ENCODE data around the gene UBA1. TPM values are rescaled to one million over a fixed set of nuclear protein-coding genes. Genes with fewer than 3 reads are reported as not detected.

UBA1 gene
- total and polyA plus RNA-seq, 4 donors, result 115 to 319 (median 219) TPM

DNA sequence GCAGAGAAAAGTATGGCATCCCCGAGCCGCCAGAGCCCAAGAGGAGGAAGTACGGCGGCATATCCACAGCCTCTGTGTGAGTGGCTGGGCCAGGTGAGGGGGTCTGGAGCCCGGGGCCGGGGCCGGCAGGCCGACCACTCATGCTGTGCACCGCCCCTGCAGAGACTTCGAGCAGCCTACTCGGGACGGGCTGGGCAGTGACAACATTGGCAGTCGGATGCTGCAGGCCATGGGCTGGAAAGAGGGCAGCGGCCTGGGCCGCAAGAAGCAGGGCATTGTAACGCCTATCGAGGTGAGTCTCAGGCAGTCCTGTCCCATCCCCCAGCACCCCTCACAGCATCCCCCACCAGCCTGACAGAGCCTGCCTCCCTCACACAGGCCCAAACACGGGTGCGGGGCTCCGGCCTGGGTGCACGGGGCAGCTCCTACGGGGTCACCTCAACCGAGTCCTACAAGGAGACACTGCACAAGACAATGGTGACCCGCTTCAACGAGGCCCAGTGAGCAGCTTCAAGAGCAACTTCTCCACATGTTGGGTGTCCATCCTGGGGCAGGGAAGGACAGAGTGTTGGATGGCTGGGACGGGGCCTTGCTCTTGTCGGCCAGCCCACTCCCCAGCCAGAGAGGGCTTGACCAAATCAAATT is 7.4 kb upstream of the UBA1 start:
- peaks cover 54% of the 10 kb centered on the region for H3K36me3 ChIP-seq (ENCODE audit: control insufficient read depth, insufficient read depth, low read length)
- no peak for DNase-seq (ENCODE audit: low read depth in 4 of 6, low spot score in 6 of 6)
- 83% methylated on average over 20 of the region's 27 CpGs for WGBS (ENCODE audit: insufficient coverage)
- H3K4me3 ChIP-seq (ENCODE audit: low read depth, low read length), result no peak overlapping the region
- H3K9me3 ChIP-seq (ENCODE audit: control insufficient read depth, insufficient read depth, low read length), result no peaks in the 10 kb centered on the region
- H3K4me1 ChIP-seq (ENCODE audit: control insufficient read depth, insufficient read depth, low read length), result peaks cover 12% of the 10 kb centered on the region
- H3K27ac ChIP-seq (ENCODE audit: low read depth, low read length), result no peak overlapping the region
- H3K27me3 ChIP-seq (ENCODE audit: control insufficient read depth, insufficient read depth, low read length), result peaks cover 52% of the 10 kb centered on the region

DNA sequence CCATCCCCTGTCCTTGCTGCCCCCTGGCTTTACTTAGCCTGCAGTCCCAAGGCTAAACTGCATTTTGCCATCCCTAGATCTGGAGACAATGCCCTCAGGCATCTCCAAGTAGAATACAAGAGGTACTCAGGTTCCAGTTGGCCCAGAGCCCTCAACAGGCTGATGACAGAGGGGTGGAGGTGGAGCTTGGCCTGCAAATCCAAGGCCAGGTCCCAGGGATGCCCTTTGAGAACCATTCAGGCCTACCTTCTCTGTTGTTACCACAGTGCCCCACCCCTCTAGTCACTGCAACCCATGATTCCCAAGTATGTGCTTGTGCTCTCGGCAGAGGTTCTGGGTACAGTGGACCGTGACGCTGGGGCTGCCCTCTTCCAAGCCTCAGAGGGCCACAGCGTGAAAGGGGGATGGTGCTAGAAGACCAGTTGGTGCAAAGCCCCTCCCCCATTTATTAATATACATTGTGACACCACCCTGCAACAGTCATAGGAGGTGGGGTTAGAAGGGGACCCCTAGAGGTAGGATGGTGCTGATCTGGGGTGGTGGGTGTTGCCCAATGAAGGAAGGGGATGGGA is 6.4 kb upstream of the UBA1 start:
- Histone ChIP-seq H3K4me1 (ENCODE audit: control insufficient read depth, insufficient read depth, low read length) (peaks cover 17% of the 10 kb centered on the region), H3K36me3 (ENCODE audit: control insufficient read depth, insufficient read depth, low read length) (peaks cover 44% of the 10 kb centered on the region), H3K27me3 (ENCODE audit: control insufficient read depth, insufficient read depth, low read length) (peaks cover 51% of the 10 kb centered on the region), H3K9me3 (ENCODE audit: control insufficient read depth, insufficient read depth, low read length) (no peaks in the 10 kb centered on the region), H3K4me3 (ENCODE audit: low read depth, low read length) (no peak overlapping the region), H3K27ac (ENCODE audit: low read depth, low read length) (no peak overlapping the region)
- no peak for DNase-seq (ENCODE audit: low read depth in 4 of 6, low spot score in 6 of 6)
- WGBS (ENCODE audit: insufficient coverage), result no CpG with 5 or more reads among the region's 4 CpGs

DNA sequence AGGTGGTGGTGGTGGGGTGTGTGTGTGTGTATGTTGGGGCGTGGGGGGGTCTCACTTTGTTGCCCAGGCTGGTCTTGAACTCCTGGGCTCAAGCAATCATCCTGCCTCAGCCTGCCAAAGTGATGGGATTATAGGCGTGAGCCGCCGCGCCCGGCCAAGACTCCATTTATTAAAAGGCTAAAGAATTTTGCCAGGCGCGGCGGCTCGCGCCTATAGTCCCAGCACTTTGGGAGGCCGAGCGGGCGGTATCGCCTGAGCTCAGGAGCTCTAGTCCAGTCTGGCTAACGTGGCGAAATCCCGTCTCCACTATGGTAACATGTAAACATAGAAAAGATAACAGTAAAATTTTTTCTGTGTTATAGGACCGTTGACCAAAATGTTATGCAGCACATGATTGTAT is 3.7 kb upstream of the UBA1 start:
- H3K4me1 ChIP-seq (ENCODE audit: control insufficient read depth, insufficient read depth, low read length), result peaks cover 30% of the 10 kb centered on the region
- 54% methylated on average over 11 of the region's 19 CpGs for WGBS (ENCODE audit: insufficient coverage)
- peaks cover 37% of the 10 kb centered on the region for H3K27me3 ChIP-seq (ENCODE audit: control insufficient read depth, insufficient read depth, low read length)
- H3K9me3 ChIP-seq (ENCODE audit: control insufficient read depth, insufficient read depth, low read length), result no peaks in the 10 kb centered on the region
- H3K27ac ChIP-seq (ENCODE audit: low read depth, low read length), result no peak overlapping the region
- peaks cover 25% of the 10 kb centered on the region for H3K36me3 ChIP-seq (ENCODE audit: control insufficient read depth, insufficient read depth, low read length)
- no peak for DNase-seq (ENCODE audit: low read depth in 4 of 6, low spot score in 6 of 6)
- H3K4me3 ChIP-seq (ENCODE audit: low read depth, low read length), result no peak overlapping the region

DNA sequence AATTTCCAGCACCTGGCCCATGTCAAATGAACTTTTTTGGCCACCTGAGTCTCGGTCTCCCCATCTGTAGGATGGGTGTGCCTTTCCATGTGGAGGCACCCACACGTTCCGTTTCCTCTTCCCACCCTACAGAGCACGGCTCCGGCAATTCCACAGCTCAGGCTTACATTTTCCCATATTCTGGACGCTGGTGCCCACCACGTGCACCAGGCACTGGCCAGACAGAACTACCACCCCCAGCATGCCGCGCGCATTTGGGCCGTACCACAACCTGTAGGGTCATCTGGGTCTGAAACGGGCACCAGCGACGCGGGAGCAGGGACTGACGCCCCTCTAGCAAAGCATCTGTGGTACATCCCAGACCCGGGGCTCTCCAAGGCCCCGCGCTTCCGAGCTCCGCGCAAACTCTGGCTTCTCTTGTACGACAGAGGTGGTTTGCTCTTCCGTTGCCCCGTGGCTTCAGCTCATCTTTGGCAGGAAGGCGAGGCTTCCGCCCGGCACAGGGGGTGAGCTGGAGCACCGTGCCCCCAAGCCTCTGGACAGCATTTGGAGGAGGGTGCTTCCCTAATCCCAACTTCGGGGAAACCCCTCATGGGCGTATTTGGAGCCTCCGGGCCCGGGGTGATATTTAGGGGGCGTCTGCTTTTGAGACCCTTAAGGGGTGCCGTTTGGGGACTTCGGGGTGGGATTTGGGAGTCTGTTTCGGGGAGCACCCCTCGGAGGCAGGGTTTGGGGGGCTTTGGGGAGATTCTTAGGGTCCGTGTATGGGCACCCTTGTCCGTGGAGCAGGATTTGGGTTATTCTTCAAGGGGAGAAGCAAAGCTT is 3.0 kb upstream of the UBA1 start:
- Histone ChIP-seq H3K27me3 (ENCODE audit: control insufficient read depth, insufficient read depth, low read length) (peaks cover 34% of the 10 kb centered on the region), H3K36me3 (ENCODE audit: control insufficient read depth, insufficient read depth, low read length) (peaks cover 22% of the 10 kb centered on the region), H3K9me3 (ENCODE audit: control insufficient read depth, insufficient read depth, low read length) (no peaks in the 10 kb centered on the region), H3K4me1 (ENCODE audit: control insufficient read depth, insufficient read depth, low read length) (peaks cover 38% of the 10 kb centered on the region), H3K4me3 (ENCODE audit: low read depth, low read length) (peak overlapping the region; percentile 62), H3K27ac (ENCODE audit: low read depth, low read length) (no peak overlapping the region)
- peak in 5 of 6 donors; percentile 67 to 97 (median 86) for DNase-seq (ENCODE audit: low read depth in 4 of 6, low spot score in 6 of 6)
- 18% methylated on average over 40 of the region's 40 CpGs for WGBS (ENCODE audit: insufficient coverage)

DNA sequence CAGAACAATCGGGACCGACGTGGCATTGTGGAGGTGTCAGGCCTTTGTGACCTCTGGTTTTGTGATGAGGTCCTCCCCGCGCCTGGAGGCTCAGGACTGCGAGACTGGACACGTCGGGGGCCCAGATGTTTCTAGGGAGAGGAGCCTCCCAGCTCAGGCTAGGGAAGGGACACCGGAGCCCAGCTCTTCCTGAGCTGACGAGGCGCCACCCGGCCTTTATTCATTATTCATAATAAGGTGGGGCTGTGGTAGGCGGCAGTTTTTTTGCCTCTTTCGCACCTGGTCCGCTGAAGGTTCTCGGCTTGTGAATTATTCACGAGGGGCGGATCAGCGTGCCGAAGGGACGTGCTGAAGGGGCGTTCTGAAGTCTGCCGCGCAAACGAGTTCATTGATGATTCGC is 2.3 kb upstream of the UBA1 start:
- peaks cover 45% of the 10 kb centered on the region for H3K4me1 ChIP-seq (ENCODE audit: control insufficient read depth, insufficient read depth, low read length)
- peaks cover 31% of the 10 kb centered on the region for H3K27me3 ChIP-seq (ENCODE audit: control insufficient read depth, insufficient read depth, low read length)
- H3K27ac ChIP-seq (ENCODE audit: low read depth, low read length), result no peak overlapping the region
- peak overlapping the region; percentile 62 for H3K4me3 ChIP-seq (ENCODE audit: low read depth, low read length)
- no peaks in the 10 kb centered on the region for H3K9me3 ChIP-seq (ENCODE audit: control insufficient read depth, insufficient read depth, low read length)
- H3K36me3 ChIP-seq (ENCODE audit: control insufficient read depth, insufficient read depth, low read length), result peaks cover 18% of the 10 kb centered on the region
- peak in 1 of 6 donors; percentile 15 for DNase-seq (ENCODE audit: low read depth in 4 of 6, low spot score in 6 of 6)
- WGBS (ENCODE audit: insufficient coverage), result 28% methylated on average over 22 of the region's 26 CpGs

DNA sequence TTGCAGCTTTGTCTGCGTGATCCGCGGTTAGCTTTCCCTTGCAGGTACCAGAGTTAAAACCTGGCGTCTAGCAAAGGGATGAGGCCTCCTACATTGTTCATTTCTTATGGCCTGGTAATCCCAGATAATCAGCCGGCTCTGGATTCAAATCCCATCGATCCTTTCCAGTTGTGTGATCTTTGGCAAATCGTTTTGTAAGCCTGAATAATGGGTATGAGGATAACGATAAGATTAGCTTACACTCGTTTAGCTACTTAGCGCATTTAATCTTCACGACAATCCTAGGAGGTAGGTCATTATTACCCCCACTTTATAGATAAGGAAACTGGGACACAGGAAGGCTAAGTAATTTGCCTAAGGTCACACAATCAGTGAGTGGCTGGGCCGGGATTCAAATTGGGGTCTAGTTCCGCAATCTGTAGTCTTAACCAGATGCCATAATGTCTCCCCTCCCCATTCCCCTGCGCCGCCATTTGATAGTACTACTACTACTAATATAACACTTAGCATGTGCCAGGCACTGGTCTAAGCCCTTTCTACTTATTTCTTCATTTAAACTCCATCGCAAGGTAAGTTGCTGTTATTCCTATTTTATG is 1.7 kb upstream of the UBA1 start:
- Histone ChIP-seq H3K27ac (ENCODE audit: low read depth, low read length) (no peak overlapping the region), H3K9me3 (ENCODE audit: control insufficient read depth, insufficient read depth, low read length) (no peaks in the 10 kb centered on the region), H3K4me3 (ENCODE audit: low read depth, low read length) (peak overlapping the region; percentile 62), H3K27me3 (ENCODE audit: control insufficient read depth, insufficient read depth, low read length) (peaks cover 29% of the 10 kb centered on the region), H3K4me1 (ENCODE audit: control insufficient read depth, insufficient read depth, low read length) (peaks cover 47% of the 10 kb centered on the region), H3K36me3 (ENCODE audit: control insufficient read depth, insufficient read depth, low read length) (peaks cover 12% of the 10 kb centered on the region)
- no peak for DNase-seq (ENCODE audit: low read depth in 4 of 6, low spot score in 6 of 6)
- WGBS (ENCODE audit: insufficient coverage), result 36% methylated on average over 7 of the region's 16 CpGs

DNA sequence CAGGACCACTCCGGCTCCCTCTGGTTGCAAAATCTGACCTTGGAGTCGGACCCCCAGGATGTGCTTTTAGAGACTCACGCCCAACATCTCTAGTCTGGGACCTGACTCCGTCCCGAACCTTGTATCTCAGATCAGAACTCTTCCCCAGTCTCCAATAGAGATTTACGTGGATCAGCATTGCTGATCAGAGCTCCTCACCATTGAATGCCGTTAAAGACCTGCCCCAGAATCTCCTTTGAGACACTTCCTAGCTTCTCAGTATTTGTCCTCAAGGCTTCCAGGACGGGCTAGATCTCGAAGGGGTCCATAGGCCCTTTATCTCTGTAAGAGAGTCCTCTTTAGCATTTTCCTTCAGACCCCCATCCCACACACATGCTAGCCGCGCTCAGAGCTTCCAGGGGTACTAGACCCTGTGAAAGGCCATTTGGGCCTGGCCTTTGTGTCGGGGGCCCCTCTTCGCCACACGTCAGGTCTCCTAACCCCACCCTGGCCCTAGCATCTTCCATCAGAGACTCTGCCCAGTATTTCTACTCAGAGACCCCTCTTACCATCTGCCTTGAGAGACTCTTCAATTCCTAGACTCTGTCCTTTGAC is 662 bp downstream of the UBA1 start:
- H3K27ac ChIP-seq (ENCODE audit: low read depth, low read length), result peak overlapping the region; percentile 91
- DNase-seq (ENCODE audit: low read depth in 4 of 6, low spot score in 6 of 6), result peak in 1 of 6 donors; percentile 16
- H3K36me3 ChIP-seq (ENCODE audit: control insufficient read depth, insufficient read depth, low read length), result peaks cover 23% of the 10 kb centered on the region
- H3K4me1 ChIP-seq (ENCODE audit: control insufficient read depth, insufficient read depth, low read length), result peaks cover 55% of the 10 kb centered on the region
- no peaks in the 10 kb centered on the region for H3K9me3 ChIP-seq (ENCODE audit: control insufficient read depth, insufficient read depth, low read length)
- 11% methylated on average over 14 of the region's 14 CpGs for WGBS (ENCODE audit: insufficient coverage)
- peak overlapping the region; percentile 88 for H3K4me3 ChIP-seq (ENCODE audit: low read depth, low read length)
- peaks cover 20% of the 10 kb centered on the region for H3K27me3 ChIP-seq (ENCODE audit: control insufficient read depth, insufficient read depth, low read length)

DNA sequence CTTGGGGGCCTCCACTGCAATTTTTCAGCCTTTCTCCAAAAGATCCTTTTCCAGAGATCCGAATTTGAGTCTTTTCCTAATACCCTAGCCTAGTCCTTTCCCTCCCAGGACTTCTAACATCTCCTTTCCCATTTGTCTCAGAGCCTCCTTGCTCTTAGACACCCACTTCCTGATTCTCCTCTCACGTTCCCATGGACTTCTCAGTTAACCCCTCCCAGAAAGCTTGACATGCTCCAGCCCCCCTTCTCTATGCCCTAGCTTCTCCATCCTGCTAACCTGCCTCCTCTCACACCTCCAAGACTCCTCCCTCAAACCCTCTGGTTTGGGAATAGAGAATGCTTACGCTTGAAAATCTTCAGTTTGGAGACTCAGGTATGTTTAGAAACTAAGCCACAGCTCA is 2.5 kb downstream of the UBA1 start:
- Histone ChIP-seq H3K27ac (ENCODE audit: low read depth, low read length) (no peak overlapping the region), H3K9me3 (ENCODE audit: control insufficient read depth, insufficient read depth, low read length) (no peaks in the 10 kb centered on the region), H3K4me3 (ENCODE audit: low read depth, low read length) (no peak overlapping the region), H3K36me3 (ENCODE audit: control insufficient read depth, insufficient read depth, low read length) (peaks cover 41% of the 10 kb centered on the region), H3K27me3 (ENCODE audit: control insufficient read depth, insufficient read depth, low read length) (peaks cover 7% of the 10 kb centered on the region), H3K4me1 (ENCODE audit: control insufficient read depth, insufficient read depth, low read length) (peaks cover 44% of the 10 kb centered on the region)
- 64% methylated on average over 2 of the region's 3 CpGs for WGBS (ENCODE audit: insufficient coverage)
- DNase-seq (ENCODE audit: low read depth in 4 of 6, low spot score in 6 of 6), result no peak

DNA sequence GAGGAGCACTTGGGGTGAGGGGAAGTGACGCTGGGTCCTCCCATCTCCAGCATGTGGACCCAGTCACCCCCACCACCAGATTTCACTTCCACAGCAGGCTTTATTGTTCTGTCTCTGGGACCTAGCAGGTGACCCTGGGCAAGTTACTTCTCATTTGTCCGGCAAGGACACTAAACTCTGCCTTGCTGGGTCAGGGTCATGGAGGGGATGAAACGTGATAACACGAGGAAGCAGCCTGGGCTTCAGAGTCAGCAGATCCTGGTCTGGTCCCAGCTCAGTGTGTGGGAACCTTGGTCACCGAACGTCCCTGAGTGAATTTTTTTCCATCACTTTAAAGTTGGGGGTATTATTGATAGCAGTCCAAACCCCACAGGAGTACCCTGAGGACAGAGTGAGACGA is 3.9 kb downstream of the UBA1 start:
- H3K4me3 ChIP-seq (ENCODE audit: low read depth, low read length), result no peak overlapping the region
- H3K9me3 ChIP-seq (ENCODE audit: control insufficient read depth, insufficient read depth, low read length), result no peaks in the 10 kb centered on the region
- H3K4me1 ChIP-seq (ENCODE audit: control insufficient read depth, insufficient read depth, low read length), result peaks cover 38% of the 10 kb centered on the region
- H3K36me3 ChIP-seq (ENCODE audit: control insufficient read depth, insufficient read depth, low read length), result peaks cover 55% of the 10 kb centered on the region
- no peak for DNase-seq (ENCODE audit: low read depth in 4 of 6, low spot score in 6 of 6)
- H3K27ac ChIP-seq (ENCODE audit: low read depth, low read length), result no peak overlapping the region
- WGBS (ENCODE audit: insufficient coverage), result 66% methylated on average over 5 of the region's 7 CpGs
- no peaks in the 10 kb centered on the region for H3K27me3 ChIP-seq (ENCODE audit: control insufficient read depth, insufficient read depth, low read length)

All from spinal cord (tissue), 10 donors.